ENCODE measurements around the gene ABTB1.

DNA sequence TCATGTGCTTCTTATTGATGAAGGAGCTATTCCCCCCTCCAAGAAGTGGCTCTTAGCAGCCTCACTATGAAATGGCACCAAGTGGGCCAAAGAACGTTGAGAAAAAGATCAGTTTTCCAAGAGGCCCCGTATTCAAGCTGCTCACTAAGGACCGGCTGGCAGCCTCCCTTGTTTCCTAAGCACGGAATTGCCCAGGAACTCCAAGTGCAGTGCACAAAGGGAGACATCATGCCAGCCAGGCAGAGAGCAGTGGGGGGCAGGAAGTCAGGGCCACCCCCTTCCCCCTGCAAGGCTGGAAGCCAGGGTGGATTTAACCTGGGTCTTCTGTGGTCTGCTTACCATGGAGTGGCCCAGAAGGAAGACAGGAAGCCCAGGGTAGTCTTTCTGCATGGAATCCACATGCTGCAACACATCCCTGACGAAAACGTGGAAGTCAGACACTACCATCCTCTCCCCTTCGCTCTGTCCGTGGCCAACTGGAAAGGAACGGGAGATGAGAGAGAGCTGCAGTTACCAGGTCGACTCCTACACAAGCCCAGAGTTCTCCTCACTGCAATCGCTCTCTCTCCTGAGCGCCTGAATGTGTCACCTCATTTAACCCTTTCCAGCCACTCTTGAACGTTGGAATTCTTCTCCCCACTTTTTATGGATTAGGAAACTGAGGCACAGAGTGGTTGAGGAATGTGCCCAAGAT, 49.5 kb downstream of the ABTB1 start:
- TF ChIP-seq, protein P1, sequence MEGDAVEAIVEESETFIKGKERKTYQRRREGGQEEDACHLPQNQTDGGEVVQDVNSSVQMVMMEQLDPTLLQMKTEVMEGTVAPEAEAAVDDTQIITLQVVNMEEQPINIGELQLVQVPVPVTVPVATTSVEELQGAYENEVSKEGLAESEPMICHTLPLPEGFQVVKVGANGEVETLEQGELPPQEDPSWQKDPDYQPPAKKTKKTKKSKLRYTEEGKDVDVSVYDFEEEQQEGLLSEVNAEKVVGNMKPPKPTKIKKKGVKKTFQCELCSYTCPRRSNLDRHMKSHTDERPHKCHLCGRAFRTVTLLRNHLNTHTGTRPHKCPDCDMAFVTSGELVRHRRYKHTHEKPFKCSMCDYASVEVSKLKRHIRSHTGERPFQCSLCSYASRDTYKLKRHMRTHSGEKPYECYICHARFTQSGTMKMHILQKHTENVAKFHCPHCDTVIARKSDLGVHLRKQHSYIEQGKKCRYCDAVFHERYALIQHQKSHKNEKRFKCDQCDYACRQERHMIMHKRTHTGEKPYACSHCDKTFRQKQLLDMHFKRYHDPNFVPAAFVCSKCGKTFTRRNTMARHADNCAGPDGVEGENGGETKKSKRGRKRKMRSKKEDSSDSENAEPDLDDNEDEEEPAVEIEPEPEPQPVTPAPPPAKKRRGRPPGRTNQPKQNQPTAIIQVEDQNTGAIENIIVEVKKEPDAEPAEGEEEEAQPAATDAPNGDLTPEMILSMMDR (IDR thresholded peaks at IDR 0.05; ENCODE audit: low read depth, low read length), result no peak
- TF ChIP-seq MYC (IDR thresholded peaks at IDR 0.05; ENCODE audit: low read depth, low read length), result no peak
- no peak for TF ChIP-seq POLR2A (IDR thresholded peaks at IDR 0.05; ENCODE audit: extremely low read depth, insufficient read length)
- no peak for TF ChIP-seq MAX (IDR thresholded peaks at IDR 0.05; ENCODE audit: low read depth, low read length)
